OCI-LY3 (cell line): ENCODE data around the gene FOXO3B.
"Not testable (repeated sequence)": the region's sequence is repeated elsewhere in the genome, so short reads cannot be mapped to it uniquely, and the experiment has no call there.

Experiments used
- H2AFZ ChIP-seq: fragments of 200-600, 300-600 bp; shearing (Covaris generic); 2 replicates; pipeline ENCODE4 v1.6.0; 2014; ENCODE audit warnings: antibody characterized with exemption, low read depth, low read length
- H3K27ac ChIP-seq: fragments of 200-600, 300-600 bp; sonication (generic); 2 replicates; pipeline ENCODE4 v1.5.1; 2014; ENCODE audit warnings: mild to moderate bottlenecking, low read length, moderate library complexity, mixed read lengths
- H3K27me3 ChIP-seq: fragments of 200-600, 300-600 bp; sonication (generic); 2 replicates; pipeline ENCODE4 v1.6.1; 2014; ENCODE audit warnings: low read depth, low read length, mixed read lengths
- H3K36me3 ChIP-seq: fragments of 200-600, 300-600 bp; sonication (generic); replicated peaks from 2 replicates; pipeline ENCODE3; 2014; ENCODE audit warnings: low read depth, low read length, mixed read lengths
- H3K4me1 ChIP-seq: fragments of 300-600, 200-600 bp; sonication (generic); 2 replicates; pipeline ENCODE4 v1.6.1; 2014; ENCODE audit warnings: low read length, mixed read lengths
- H3K4me2 ChIP-seq: fragments of 200-600, 300-600 bp; sonication (generic); 2 replicates; pipeline ENCODE4 v1.6.1; 2014; ENCODE audit warnings: low read length, mixed read lengths
- H3K4me3 ChIP-seq: fragments of 300-600, 200-600 bp; sonication (generic); 2 replicates; pipeline ENCODE4 v1.5.1; 2014; ENCODE audit warnings: antibody characterized with exemption, mild to moderate bottlenecking, low read length, moderate library complexity
- H3K79me2 ChIP-seq: fragments of 300-600, 200-600 bp; shearing (Covaris generic); 2 replicates; pipeline ENCODE4 v1.6.1; 2014; ENCODE audit warnings: mild to moderate bottlenecking, low read length, mixed read lengths
- H3K9ac ChIP-seq: fragments of 300-600, 200-600 bp; shearing (Covaris generic); 2 replicates; pipeline ENCODE4 v1.6.0; 2014; ENCODE audit warnings: mild to moderate bottlenecking, low read length, moderate library complexity
- H3K9me3 ChIP-seq: fragments of 200-600, 300-600 bp; shearing (Covaris generic); 2 replicates; pipeline ENCODE4 v1.6.1; 2014; ENCODE audit warnings: low read length, mixed read lengths; ENCODE audit not compliant: insufficient read depth
- H4K20me1 ChIP-seq: fragments of 200-600, 300-600 bp; sonication (generic); 2 replicates; pipeline ENCODE4 v1.6.1; 2016; ENCODE audit warnings: low read length, mixed read lengths; ENCODE audit not compliant: insufficient read depth

Gene FOXO3B

GRCh38 chr17:18636237-18636636, 45.9 kb downstream of the FOXO3B start:
- not testable (repeated sequence) for H3K9ac ChIP-seq, H3K27me3 ChIP-seq, H3K4me2 ChIP-seq, H3K27ac ChIP-seq, H3K9me3 ChIP-seq, H3K36me3 ChIP-seq, H3K4me3 ChIP-seq, H3K4me1 ChIP-seq, H2AFZ ChIP-seq, H3K79me2 ChIP-seq, H4K20me1 ChIP-seq

- H3K9ac ChIP-seq, H3K4me1 ChIP-seq, H3K36me3 ChIP-seq, H3K27ac ChIP-seq, H2AFZ ChIP-seq, H3K4me2 ChIP-seq, H4K20me1 ChIP-seq, H3K9me3 ChIP-seq, H3K79me2 ChIP-seq, H3K4me3 ChIP-seq, H3K27me3 ChIP-seq: not testable (repeated sequence)
Measured at GRCh38 chr17:18635773-18636172, 46.3 kb downstream of the FOXO3B start.

GRCh38 chr17:18634550-18635263, 47.4 kb downstream of the FOXO3B start:
- not testable (repeated sequence) for H3K79me2 ChIP-seq, H3K4me2 ChIP-seq, H3K27me3 ChIP-seq, H3K4me1 ChIP-seq, H3K4me3 ChIP-seq, H3K36me3 ChIP-seq, H2AFZ ChIP-seq, H3K27ac ChIP-seq, H3K9ac ChIP-seq, H3K9me3 ChIP-seq, H4K20me1 ChIP-seq
